ENCODE data around the gene CDK9.

CDK9 gene

GRCh38 chr9:127762111-127762676 lies 23.6 kb upstream of the CDK9 start:
- DNase-seq = peak; percentile 50

GRCh38 chr9:127763918-127764384 lies 21.9 kb upstream of the CDK9 start:
- peak; percentile 59 for DNase-seq

- no peak for DNase-seq
These were observed 20.4 kb upstream of the CDK9 start for GRCh38 chr9:127765418-127765817.

GRCh38 chr9:127767410-127767809 lies 18.4 kb upstream of the CDK9 start:
- DNase-seq = no peak

- no peak for DNase-seq
These were observed 17.9 kb upstream of the CDK9 start for GRCh38 chr9:127767909-127768331.

GRCh38 chr9:127768698-127769097 lies 17.1 kb upstream of the CDK9 start:
- DNase-seq = no peak

- no peak for DNase-seq
These were observed 16.7 kb upstream of the CDK9 start for GRCh38 chr9:127769101-127769500.

GRCh38 chr9:127769929-127770582 lies 15.8 kb upstream of the CDK9 start:
- DNase-seq = no peak

- no peak for DNase-seq
These were observed 15.3 kb upstream of the CDK9 start for GRCh38 chr9:127770583-127770904.

- peak; percentile 98 for DNase-seq
These were observed 14.8 kb upstream of the CDK9 start for GRCh38 chr9:127770905-127771569.

- DNase-seq = no peak
These were observed 14.2 kb upstream of the CDK9 start for GRCh38 chr9:127771570-127772189.

GRCh38 chr9:127772603-127773002 lies 13.2 kb upstream of the CDK9 start:
- no peak for DNase-seq

- DNase-seq = no peak
These were observed 12.6 kb upstream of the CDK9 start for GRCh38 chr9:127773272-127773671.

- DNase-seq = no peak
These were observed 11.9 kb upstream of the CDK9 start for GRCh38 chr9:127773981-127774380.

GRCh38 chr9:127776195-127776923 lies 9.5 kb upstream of the CDK9 start:
- DNase-seq = peak; percentile 80

GRCh38 chr9:127776924-127777289 lies 8.9 kb upstream of the CDK9 start:
- no peak for DNase-seq

GRCh38 chr9:127777368-127777980 lies 8.4 kb upstream of the CDK9 start:
- DNase-seq = no peak

GRCh38 chr9:127778280-127779135 lies 7.3 kb upstream of the CDK9 start, which contains the start of gene SH2D3C:
Gene SH2D3C (minus strand): TSS chr9:127778666. CDS start chr9:127778627, 39 bp downstream.
- DNase-seq = peak; percentile 40

GRCh38 chr9:127779136-127779981 lies 6.5 kb upstream of the CDK9 start:
- peak; percentile 30 for DNase-seq

GRCh38 chr9:127780126-127780885 lies 5.5 kb upstream of the CDK9 start:
- no peak for DNase-seq

Data from OCI-M1 (cell line).